HEK293T (cell line): ENCODE measurements around the gene HELZ.

Experiments
- BHLHE40 ChIP-seq: fragments of 450-650 bp; IDR thresholded peaks from 2 replicates; pipeline ENCODE4 v1.6.1; 2016; ENCODE audit warnings: mild to moderate bottlenecking, moderate library complexity, borderline replicate concordance
- ELF4 ChIP-seq: fragments of 450-650 bp; IDR thresholded peaks from 2 replicates; pipeline ENCODE4 v1.6.1; 2017; ENCODE audit warnings: antibody characterized with exemption
- LEF1 ChIP-seq: fragments of 450-650 bp; IDR thresholded peaks from 2 replicates; pipeline ENCODE4 v1.6.1; 2017; ENCODE audit warnings: mild to moderate bottlenecking, borderline replicate concordance
- SP1 ChIP-seq: fragments of 450-650 bp; IDR thresholded peaks from 2 replicates; pipeline ENCODE4 v1.6.1; 2017
- SUZ12 ChIP-seq: fragments of 450-650 bp; IDR thresholded peaks from 2 replicates; pipeline ENCODE4 v1.6.1; 2016; ENCODE audit warnings: mild to moderate bottlenecking
- TARDBP ChIP-seq: fragments of 450-650 bp; IDR thresholded peaks from 2 replicates; pipeline ENCODE4 v1.6.1; 2016

DNA sequence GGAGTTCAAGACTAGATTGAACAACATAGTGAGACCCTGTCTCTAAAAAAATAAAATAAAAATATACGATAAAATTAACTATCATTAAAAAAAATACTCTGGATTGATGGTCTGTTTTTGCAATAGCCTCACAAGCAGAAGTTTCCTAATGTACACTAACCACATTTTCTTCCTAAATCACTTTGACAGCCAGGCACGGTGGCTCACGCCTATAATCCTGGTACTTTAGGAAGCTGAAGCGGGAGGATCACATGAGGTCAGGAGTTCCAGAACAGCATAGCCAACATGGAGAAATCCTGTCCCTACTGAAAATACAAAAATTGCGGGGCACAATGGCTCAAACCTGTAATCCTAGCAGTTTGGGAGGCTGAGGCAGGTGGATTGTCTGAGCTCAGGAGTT is 64.7 kb downstream of the HELZ start:
- TF ChIP-seq TARDBP (no peak), SP1 (no peak), SUZ12 (no peak), BHLHE40 (no peak), LEF1 (no peak), ELF4 (no peak)
